Psoas muscle (tissue), 8 donors: ENCODE measurements around the gene MKI67. TPM values are rescaled to one million over a fixed set of nuclear protein-coding genes. Genes with fewer than 3 reads are reported as not detected.
A peak's percentile ranks its signal among the peaks of the same experiment; 100 is the strongest.

Experiments used
- ATAC-seq, 4 donors: fragments of 200-7000 bp; cut with Tn5 transposase; one replicate each; pipeline ENCODE4 v1.9.1; 2020; ENCODE audit warnings: moderate library complexity in 3 of 4, mild to moderate bottlenecking in 2 of 4
- DNase-seq, 2 donors: peaks; one replicate each; pipeline ENCODE4 v3.0.0-alpha.2; 2020
- H3K27ac ChIP-seq: fragments of 200-600 bp; one replicate; pipeline ENCODE4 v1.8.0; 2022
- H3K27me3 ChIP-seq, 3 donors: fragments of 200-600 bp in 1 of 3; one replicate each; pipeline versions ENCODE4 v1.6.1 to v1.8.0; 2013 to 2022; ENCODE audit warnings: low read length in 2 of 3, mild to moderate bottlenecking in 2 of 3, moderate library complexity in 1 of 3; ENCODE audit not compliant: insufficient read depth in 3 of 3
- H3K36me3 ChIP-seq, 2 donors: fragments of 200-600 bp in 1 of 2; one replicate each; pipeline versions ENCODE4 v1.6.1 to v1.8.0; 2013 to 2022; ENCODE audit warnings: low read depth in 1 of 2, mild to moderate bottlenecking in 1 of 2, moderate library complexity in 1 of 2; ENCODE audit not compliant: insufficient read depth in 1 of 2
- H3K4me1 ChIP-seq: fragments of 200-600 bp; one replicate; pipeline ENCODE4 v1.8.0; 2022
- H3K4me3 ChIP-seq: fragments of 200-600 bp; one replicate; pipeline ENCODE4 v1.8.0; 2022; ENCODE audit warnings: mild to moderate bottlenecking
- H3K9me3 ChIP-seq: fragments of 200-600 bp; one replicate; pipeline ENCODE4 v1.8.0; 2022
- CTCF ChIP-seq: fragments of 200-600 bp; IDR thresholded peaks from one replicate; pipeline ENCODE4 v1.8.0; 2022; ENCODE audit warnings: antibody characterized with exemption
- WGBS, 3 donors: extraction: QIAGEN DNeasy Blood & Tissue Kit; methylation state at CpG; one replicate each; pipeline versions ENCODE4 v1.1.6 to v1.1.7; 2013; 5-methylcytosine and 5-hydroxymethylcytosine counted together
- intact Hi-C, 2 donors: fragments of 100-400 bp; cut with DNase I; formaldehyde crosslinking; loops; one replicate each; pipeline versions ENCODE4 v1.11.0 to v1.14.2; 2022
- polyA plus RNA-seq, 3 donors: library from polyadenylated mRNA; stranded (reverse); fragments of 200-250 nt; gene quantifications; one replicate each; pipeline ENCODE4 v1.2.3, GENCODE V29; 2013
- total RNA-seq, 4 donors: library from RNA; stranded (reverse); fragmentation: NEBNext Ultra II Directional in 2 of 4; extraction: Animal tissue kit (Norgen Biotek cat#: 25700) in 2 of 4; gene quantifications; one replicate each; pipeline versions ENCODE4 v1.2.1 to v1.2.4, GENCODE V29; 2021 to 2023
- donor health status: healthy with polysubstance abuse.
- donor health status: DM: no; HTN: no; CAD: no; lungs with moderate emphysema.
- donor health status: Bipolar disorder and iron deficiency.
- donor health status: healthy.
- donor health status: DM: yes; HTN: yes; CAD: no.
- donor health status: DM: no; HTN: no; CAD: no.
- donor health status: DM: no; HTN: no; CAD: no.
- donor health status: DM: yes; HTN: yes; CAD: no.

The MKI67 gene
- total and polyA plus RNA-seq, 7 donors: 0.02 to 0.84 (median 0.13) TPM; not detected in 1

- no peak for DNase-seq
- intact Hi-C loops: no loop called here
- 84 to 88% (median 85%) methylated on average over 1 of the region's 1 CpG for WGBS, 3 donors
- Histone ChIP-seq H3K4me1 (peaks cover 9% of the 10 kb centered on the region), H3K36me3 (no peaks in the 10 kb centered on the region), H3K27ac (no peak overlapping the region), H3K4me3 (no peak overlapping the region), H3K9me3 (no peaks in the 10 kb centered on the region), H3K27me3 (peaks cover 0 to 18% (median under 1%) of the 10 kb centered on the region in 3 donors)
- ATAC-seq: no peak
- no peak for TF ChIP-seq CTCF
These were observed 3.8 kb upstream of the MKI67 start for GRCh38 chr10:128130051-128130450.

DNA sequence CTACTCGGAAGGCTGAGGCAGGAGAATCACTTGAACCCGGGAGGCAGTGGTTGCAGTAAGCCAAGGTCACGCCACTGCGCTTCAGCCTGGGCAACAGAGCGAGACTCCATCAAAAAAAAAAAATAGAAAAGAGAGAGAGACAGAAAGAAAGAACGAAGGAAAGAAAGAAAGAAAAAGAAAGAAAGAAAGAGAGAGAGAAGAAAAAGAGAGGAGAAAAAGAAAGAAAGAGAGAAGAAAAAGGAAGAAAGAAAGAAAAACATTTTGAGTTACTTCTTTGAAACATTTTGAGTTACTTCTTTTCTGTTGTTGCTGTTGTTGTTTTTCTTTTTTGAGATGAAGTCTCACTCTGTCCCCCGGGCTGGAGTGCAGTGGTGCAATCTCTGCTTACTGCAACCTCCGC, 2.4 kb upstream of the MKI67 start:
- H3K4me3 ChIP-seq: no peak overlapping the region
- H3K27me3 ChIP-seq: peaks cover 0 to 32% (median 10%) of the 10 kb centered on the region in 3 donors
- intact Hi-C loops: no loop called here
- TF ChIP-seq CTCF: no peak
- 73 to 91% (median 84%) methylated on average over 8 of the region's 8 CpGs for WGBS, 3 donors
- no peak for ATAC-seq
- H3K36me3 ChIP-seq: no peaks in the 10 kb centered on the region
- DNase-seq: no peak
- peaks cover 10% of the 10 kb centered on the region for H3K4me1 ChIP-seq
- no peaks in the 10 kb centered on the region for H3K9me3 ChIP-seq
- H3K27ac ChIP-seq: no peak overlapping the region

DNA sequence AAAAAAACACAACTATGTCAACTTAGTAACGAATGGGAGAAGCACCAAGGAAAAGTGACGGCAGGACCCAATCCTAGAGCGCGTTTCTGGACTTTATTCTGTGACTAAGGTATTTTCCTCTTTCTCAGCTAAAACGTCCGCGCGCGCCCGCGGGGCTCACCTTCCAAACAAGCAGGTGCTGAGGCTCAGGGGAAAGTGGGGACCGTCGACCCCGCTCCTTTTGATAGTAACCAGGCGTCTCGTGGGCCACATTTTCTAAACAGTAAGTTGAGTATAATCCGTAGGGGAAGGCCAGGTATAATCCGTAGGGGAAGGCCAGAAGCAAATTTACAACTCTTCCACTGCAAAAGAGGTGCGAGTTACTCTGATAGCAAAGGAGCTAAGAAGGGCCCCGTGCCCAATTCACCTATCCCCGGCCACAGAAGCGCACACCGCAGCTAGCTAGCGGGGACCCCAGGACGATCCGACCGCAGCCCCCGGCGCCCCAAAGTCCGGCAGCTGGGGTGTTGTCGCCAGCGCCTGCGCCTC, 743 bp downstream of the MKI67 start:
- Histone ChIP-seq H3K36me3 (no peaks in the 10 kb centered on the region), H3K4me3 (peak overlapping the region; percentile 66), H3K27me3 (peaks cover 0 to 40% (median 10%) of the 10 kb centered on the region in 3 donors), H3K27ac (no peak overlapping the region), H3K9me3 (no peaks in the 10 kb centered on the region), H3K4me1 (peaks cover 10% of the 10 kb centered on the region)
- DNase-seq (no peak), ATAC-seq (no peak)
- intact Hi-C loops: no loop called here
- no peak for TF ChIP-seq CTCF
- 3% methylated on average over 30 to 33 of the region's 33 CpGs for WGBS, 3 donors

DNA sequence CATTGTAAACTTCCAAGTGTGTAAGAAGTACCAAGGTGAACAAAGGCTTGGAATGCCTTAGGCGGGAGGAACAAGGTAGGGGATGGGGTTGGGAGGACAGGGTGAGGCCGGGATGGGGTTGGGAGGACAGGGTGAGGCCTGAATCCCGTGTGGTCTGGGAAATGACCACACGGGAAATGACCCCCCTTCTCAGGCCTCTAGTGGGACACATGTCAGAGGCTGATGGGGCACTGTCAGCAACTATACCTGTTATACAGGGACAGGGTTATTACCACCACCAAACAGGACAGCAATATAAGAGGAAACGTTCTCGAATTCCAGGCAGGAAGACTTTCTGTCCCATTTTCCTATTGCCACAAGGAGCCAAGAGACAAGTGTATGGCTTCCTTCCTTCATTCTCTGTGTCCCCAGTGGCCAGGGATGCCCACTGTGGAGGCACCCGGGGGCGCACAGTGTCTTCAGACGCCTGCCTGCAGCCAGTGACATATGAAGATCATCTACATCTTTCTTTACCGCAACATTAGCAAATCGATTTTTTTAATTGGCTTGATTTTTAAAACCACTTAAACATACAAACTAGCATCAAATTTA, 1.3 kb downstream of the MKI67 start:
- no peak for DNase-seq
- H3K9me3 ChIP-seq: no peaks in the 10 kb centered on the region
- peaks cover 10% of the 10 kb centered on the region for H3K4me1 ChIP-seq
- intact Hi-C loops: no loop called here
- no peak overlapping the region for H3K27ac ChIP-seq
- no peak overlapping the region for H3K4me3 ChIP-seq
- H3K27me3 ChIP-seq: peaks cover 0 to 40% (median 10%) of the 10 kb centered on the region in 3 donors
- H3K36me3 ChIP-seq: no peaks in the 10 kb centered on the region
- 27 to 28% (median 27%) methylated on average over 11 of the region's 11 CpGs for WGBS, 3 donors
- TF ChIP-seq CTCF: no peak
- no peak for ATAC-seq

DNA sequence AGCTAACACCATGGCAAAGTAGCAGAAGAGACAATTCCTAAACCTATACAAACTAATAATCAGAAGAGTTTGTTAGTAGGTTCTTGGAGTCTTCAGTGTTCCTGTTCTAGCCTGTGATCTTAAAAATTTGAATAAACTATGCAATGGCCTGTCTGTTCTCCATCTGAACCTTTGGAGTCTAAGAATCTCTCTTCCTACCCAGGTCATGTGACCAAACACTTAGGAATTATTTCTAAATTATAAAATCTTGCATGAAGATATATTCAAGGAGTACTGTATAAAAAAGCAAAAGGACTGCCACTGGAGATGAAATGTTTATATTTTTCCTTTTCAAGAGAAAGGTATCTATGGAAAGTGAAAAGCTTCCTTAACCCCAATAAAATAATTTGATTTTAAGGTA, 2.4 kb downstream of the MKI67 start:
- no peak overlapping the region for H3K4me3 ChIP-seq
- no peaks in the 10 kb centered on the region for H3K9me3 ChIP-seq
- TF ChIP-seq CTCF: no peak
- H3K27ac ChIP-seq: no peak overlapping the region
- intact Hi-C loops: no loop called here
- DNase-seq (no peak), ATAC-seq (no peak)
- H3K27me3 ChIP-seq: peaks cover 0 to 49% (median 10%) of the 10 kb centered on the region in 3 donors
- H3K36me3 ChIP-seq: no peaks in the 10 kb centered on the region
- H3K4me1 ChIP-seq: peaks cover 10% of the 10 kb centered on the region
